GM21825 (cell line): ENCODE data around the gene MRPL43.

Experiments
- ATAC-seq: cut with Tn5 transposase; IDR thresholded peaks from one replicate; pipeline ENCODE4 v1.9.1; 2021; ENCODE audit warnings: mild to moderate bottlenecking, moderate library complexity; ENCODE audit not compliant: unreplicated experiment

MRPL43 gene

GRCh38 chr10:101020427-101021075, 33.3 kb upstream of the MRPL43 start:
- no peak for ATAC-seq

GRCh38 chr10:101019440-101019703, 32.1 kb upstream of the MRPL43 start:
- no peak for ATAC-seq

- no peak for ATAC-seq
Measured at GRCh38 chr10:101018600-101019439, 31.5 kb upstream of the MRPL43 start.

DNA sequence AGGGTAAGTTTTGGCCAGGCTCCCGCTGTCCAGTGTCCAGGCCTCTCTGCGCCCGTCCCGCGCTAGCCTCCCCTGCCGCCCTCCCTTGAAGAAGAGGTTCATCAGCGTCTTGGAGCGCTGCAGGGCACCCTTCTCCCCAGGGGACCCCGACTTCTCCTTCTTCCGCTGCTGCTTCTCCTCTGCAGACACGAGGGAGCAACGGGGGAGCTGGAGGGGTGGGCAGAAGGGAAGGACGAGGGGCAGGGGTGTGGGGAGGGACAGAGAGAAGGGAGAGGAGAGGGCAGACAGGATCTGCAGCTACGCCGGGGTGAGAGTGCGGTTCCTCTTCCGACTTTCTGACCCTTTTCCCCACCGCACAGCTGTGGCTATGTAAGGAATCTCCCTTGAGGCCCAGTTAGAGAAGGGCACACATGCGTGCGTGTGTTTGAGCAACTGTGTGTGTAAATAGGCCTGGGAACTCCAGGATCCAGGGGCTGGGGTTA, 30.9 kb upstream of the MRPL43 start:
- no peak for ATAC-seq

DNA sequence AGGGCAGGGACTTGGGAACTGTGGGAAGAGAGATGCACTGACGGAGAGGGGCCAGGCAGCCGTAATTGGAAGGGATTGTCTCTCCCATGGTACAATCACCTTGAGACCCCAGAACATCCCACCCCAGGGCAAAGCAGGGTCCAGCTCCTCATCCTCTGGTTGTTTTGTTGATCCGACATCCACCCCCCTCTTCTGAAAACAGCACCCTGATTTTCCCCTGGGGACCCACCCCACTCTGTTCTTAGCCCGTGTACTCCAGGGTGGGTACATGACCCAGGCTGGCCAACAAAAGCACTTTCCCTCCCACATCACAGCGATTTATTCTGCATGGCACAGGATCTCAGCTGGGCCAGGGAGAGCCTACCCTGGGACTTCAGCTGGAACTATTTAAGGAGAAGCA, 29.5 kb upstream of the MRPL43 start:
- ATAC-seq: no peak

GRCh38 chr10:101015582-101015973, 28.3 kb upstream of the MRPL43 start:
- ATAC-seq: no peak

- no peak for ATAC-seq
Measured at GRCh38 chr10:101014966-101015581, 27.8 kb upstream of the MRPL43 start.

DNA sequence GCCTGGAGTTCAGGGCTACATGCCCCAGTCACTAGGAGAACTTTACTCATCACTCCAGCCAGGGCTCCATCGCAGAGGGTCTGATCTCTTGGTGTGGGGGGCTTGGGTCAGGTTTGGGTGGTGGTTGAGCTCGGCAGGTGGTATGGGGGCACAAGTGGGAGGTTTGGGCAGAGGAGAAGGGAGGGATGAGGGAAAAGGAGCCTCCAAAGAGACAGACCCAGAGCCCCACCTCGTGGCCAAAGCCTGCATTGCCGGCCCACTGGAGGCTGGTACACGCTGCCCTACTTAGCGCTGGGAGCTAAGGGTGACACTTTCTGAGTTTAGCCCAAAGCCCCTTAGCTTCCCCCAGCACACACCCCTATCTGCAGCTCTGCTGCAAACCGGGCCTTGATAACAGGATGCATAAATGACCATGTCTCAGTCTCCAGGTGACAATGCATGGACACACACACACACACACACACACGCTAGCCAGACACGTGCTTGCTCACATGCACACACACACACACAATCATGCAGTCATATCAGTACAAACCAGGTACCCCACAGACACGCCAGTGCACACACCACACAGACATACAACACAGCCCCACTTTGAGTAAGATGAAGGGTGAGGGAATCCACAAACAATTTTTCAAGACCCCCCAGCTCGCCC, 27.1 kb upstream of the MRPL43 start:
- ATAC-seq: no peak

GRCh38 chr10:101013365-101013825, 26.1 kb upstream of the MRPL43 start:
- no peak for ATAC-seq

DNA sequence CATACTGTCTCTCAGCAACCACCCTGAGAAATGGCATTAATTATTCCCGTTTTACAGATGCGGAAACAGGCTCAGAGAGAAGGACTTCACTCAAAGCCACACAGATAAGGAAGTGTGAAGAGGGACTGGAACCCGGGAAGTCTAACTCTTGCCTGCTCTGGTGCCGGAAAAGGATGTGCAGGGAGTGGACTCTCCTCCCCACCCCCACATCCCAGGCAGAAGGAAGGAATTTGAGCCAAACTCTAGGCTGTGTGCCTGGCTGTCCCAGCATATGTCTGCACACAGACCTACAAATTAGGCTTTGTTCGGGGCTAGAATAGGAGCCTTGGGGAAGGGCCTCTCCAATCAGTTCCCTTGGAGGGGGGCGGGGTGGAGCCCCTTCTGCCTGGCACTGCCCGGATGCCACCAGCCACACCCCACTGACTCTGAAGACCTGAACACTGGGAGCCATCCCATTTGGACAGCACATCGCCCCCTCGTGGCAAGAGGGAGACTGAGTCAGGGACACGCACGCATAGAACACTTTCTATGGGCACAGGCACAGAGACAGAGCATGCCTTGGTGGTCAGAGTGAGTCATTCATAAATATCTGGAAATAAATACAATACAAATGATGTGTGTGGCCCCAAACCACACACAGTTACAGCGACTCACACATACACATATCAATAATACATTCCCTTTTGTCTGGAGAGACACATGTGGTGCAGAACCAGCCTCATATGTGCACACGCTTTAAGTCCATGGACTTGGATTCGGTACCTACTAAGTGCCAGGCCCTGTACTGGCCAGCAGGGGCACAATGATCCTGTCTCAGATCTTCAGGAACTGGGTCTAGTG, 25.4 kb upstream of the MRPL43 start:
- ATAC-seq: peak; percentile 79

- ATAC-seq: no peak
Measured at GRCh38 chr10:101011517-101012423, 24.5 kb upstream of the MRPL43 start.

- no peak for ATAC-seq
Measured at GRCh38 chr10:101010329-101010728, 23.0 kb upstream of the MRPL43 start.

GRCh38 chr10:101008823-101009423, 21.6 kb upstream of the MRPL43 start:
- no peak for ATAC-seq

DNA sequence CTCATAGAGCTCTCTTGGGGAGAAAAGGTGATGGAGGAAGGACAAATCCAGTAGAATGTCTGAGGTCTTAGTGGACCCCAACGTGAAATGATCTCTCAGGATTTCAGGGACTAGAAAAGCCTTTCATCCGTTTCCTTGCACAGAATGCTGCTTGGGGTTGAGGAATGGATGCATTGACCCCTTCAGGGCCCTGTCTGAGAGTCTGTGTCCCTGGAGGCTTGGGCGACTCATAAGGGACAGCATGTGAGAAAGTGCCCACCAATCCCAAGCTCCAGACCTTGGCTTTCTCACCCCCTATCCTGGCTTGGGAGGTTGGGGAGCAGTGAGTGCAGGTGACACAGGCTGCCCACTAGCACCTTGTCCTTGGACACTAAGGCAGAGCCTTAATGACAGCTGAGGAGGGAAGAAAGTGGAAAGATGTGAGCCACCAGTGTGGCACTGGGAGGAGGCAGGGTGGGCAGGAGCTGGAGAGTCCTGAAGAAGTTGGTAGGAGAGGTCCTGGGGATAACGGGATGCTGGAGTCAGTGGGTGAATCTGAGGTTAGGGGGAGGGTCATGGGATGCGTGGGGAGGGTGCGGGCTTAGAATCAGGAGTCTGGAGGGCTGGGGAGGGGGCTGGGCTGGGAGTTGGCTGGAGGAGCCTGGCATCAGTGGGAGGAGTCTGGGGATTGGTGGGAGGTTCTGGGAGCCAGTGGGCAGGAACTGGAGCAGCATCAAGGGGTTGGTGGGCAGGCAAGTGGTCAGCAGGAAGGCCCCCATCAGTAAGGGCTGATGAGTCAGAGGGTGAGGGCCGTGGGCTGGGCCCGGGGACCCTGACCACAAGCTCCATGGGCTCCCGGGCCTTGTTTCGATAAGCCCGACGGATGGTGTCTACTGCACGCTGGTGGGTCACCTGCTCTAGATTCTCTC, 20.9 kb upstream of the MRPL43 start:
- ATAC-seq: no peak

- no peak for ATAC-seq
Measured at GRCh38 chr10:101007099-101007711, 19.9 kb upstream of the MRPL43 start.

- ATAC-seq: no peak
Measured at GRCh38 chr10:101006593-101007098, 19.3 kb upstream of the MRPL43 start.

DNA sequence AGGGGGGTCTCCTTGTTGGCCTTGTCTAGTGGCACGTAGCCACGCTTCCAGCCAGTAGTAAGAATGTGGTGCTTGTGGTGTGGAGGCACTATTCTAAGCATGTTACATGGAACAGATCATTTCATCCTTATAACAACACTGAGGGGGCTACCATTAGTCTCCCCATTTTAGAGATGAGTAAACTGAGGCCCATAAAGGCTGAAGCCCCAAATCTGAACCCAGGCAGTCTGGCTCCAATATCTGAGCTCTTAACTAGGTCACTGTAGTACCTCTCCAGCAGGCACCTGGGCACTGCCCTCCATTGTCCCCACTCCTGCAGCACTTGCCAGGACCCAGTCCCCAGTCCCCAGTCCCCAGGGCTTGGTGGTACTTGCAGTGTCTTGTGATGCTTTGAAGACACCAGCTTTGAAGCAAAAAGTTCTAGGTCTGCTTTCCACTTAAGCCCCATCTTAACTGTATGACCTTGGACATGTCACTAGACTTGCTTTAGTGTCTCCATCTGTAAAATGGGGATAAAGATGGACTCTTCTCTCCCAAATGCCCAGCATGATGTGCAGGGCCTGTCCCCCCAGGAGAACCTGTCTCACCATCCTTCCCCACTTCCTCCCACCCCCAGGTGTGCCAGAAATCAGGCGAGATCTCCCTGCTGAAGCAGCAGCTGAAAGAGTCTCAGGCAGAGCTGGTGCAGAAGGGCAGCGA, 18.7 kb upstream of the MRPL43 start:
- ATAC-seq: no peak
